ENCODE results near the gene HMGCL. TPM values are rescaled to one million over a fixed set of nuclear protein-coding genes. Genes with fewer than 3 reads are reported as not detected.
A peak's percentile ranks its signal among the peaks of the same experiment; 100 is the strongest.
"Not testable (repeated sequence)": the region's sequence is repeated elsewhere in the genome, so short reads cannot be mapped to it uniquely, and the experiment has no call there.

HMGCL gene
- total RNA-seq, 4 donors from 2014 or later: 25.5 to 50.0 (median 43.9) TPM

GRCh38 chr1:23790696-23791515 is 34.3 kb downstream of the HMGCL start, which contains the start of gene LYPLA2:
TSS of gene LYPLA2 (plus strand) at chr1:23791145. CDS start at chr1:23792683, 1,538 bp downstream.
- peaks cover 22 to 63% (median 54%) of the 10 kb centered on the region in 4 donors for H3K36me3 ChIP-seq
- WGBS: 2% methylated on average over 36 of the region's 47 CpGs

GRCh38 chr1:23788695-23789094 is 36.5 kb downstream of the HMGCL start:
- 90% methylated on average over 3 of the region's 3 CpGs for WGBS
- H3K36me3 ChIP-seq: peaks cover 24 to 62% (median 51%) of the 10 kb centered on the region in 4 donors

More at GRCh38 chr1:23790696-23791515, 34.3 kb downstream of the HMGCL start, which contains the start of gene LYPLA2:
- H3K27me3 ChIP-seq: no peaks in the 10 kb centered on the region
- peaks cover 30 to 42% (median 36%) of the 10 kb centered on the region in 4 donors for H3K4me1 ChIP-seq
- peak within 1 kb of the TSS; percentile 76 to 83 (median 80) for H3K27ac ChIP-seq (replicated peaks in 1 of 4)
- no peaks in the 10 kb centered on the region for H3K9me3 ChIP-seq
- peak; percentile 99 for DNase-seq (ENCODE audit: extremely low spot score)
- peak within 1 kb of the TSS; percentile 64 to 88 (median 76) for H3K4me3 ChIP-seq
- TF ChIP-seq POLR2AphosphoS5 (IDR thresholded peaks at IDR 0.05) (peak; percentile 70 to 92), CTCF (IDR thresholded peaks at IDR 0.05) (no peak), POLR2A (IDR thresholded peaks at IDR 0.05; ENCODE audit: low read depth) (no peak)
- intact Hi-C loops (cut with DNase I): no loop called here

GRCh38 chr1:23787701-23788100 is 37.5 kb downstream of the HMGCL start:
- no peak overlapping the region for H3K4me3 ChIP-seq
- H3K36me3 ChIP-seq: peaks cover 23 to 62% (median 49%) of the 10 kb centered on the region in 4 donors
- no peak overlapping the region for H3K27ac ChIP-seq (replicated peaks in 1 of 4)
- no peak for DNase-seq (ENCODE audit: extremely low spot score)
- intact Hi-C loops (cut with DNase I): no loop called here
- 98% methylated on average over 3 of the region's 3 CpGs for WGBS
- peaks cover 19 to 24% (median 19%) of the 10 kb centered on the region in 4 donors for H3K4me1 ChIP-seq
- no peaks in the 10 kb centered on the region for H3K27me3 ChIP-seq
- no peaks in the 10 kb centered on the region for H3K9me3 ChIP-seq
- TF ChIP-seq POLR2AphosphoS5 (IDR thresholded peaks at IDR 0.05): no peak
- no peak for TF ChIP-seq CTCF (IDR thresholded peaks at IDR 0.05)
- no peak for TF ChIP-seq POLR2A (IDR thresholded peaks at IDR 0.05; ENCODE audit: low read depth)
- no peak for TF ChIP-seq EP300 (IDR thresholded peaks at IDR 0.05)

More at GRCh38 chr1:23788695-23789094, 36.5 kb downstream of the HMGCL start:
- Histone ChIP-seq H3K4me1 (peaks cover 29 to 34% (median 29%) of the 10 kb centered on the region in 4 donors), H3K4me3 (no peak overlapping the region), H3K27ac (replicated peaks in 1 of 4) (no peak overlapping the region), H3K27me3 (no peaks in the 10 kb centered on the region), H3K9me3 (no peaks in the 10 kb centered on the region)
- no peak for DNase-seq (ENCODE audit: extremely low spot score)
- intact Hi-C loops (cut with DNase I): no loop called here
- TF ChIP-seq EP300 (IDR thresholded peaks at IDR 0.05) (no peak), POLR2A (IDR thresholded peaks at IDR 0.05; ENCODE audit: low read depth) (no peak), CTCF (IDR thresholded peaks at IDR 0.05) (no peak), POLR2AphosphoS5 (IDR thresholded peaks at IDR 0.05) (no peak)

GRCh38 chr1:23784846-23785245 is 40.4 kb downstream of the HMGCL start:
- H3K36me3 ChIP-seq: peaks cover 26 to 89% (median 71%) of the 10 kb centered on the region in 4 donors
- no peaks in the 10 kb centered on the region for H3K27me3 ChIP-seq
- H3K9me3 ChIP-seq: no peaks in the 10 kb centered on the region
- H3K4me3 ChIP-seq: no peak overlapping the region
- WGBS: 77% methylated on average over 4 of the region's 4 CpGs
- no peak for TF ChIP-seq POLR2AphosphoS5 (IDR thresholded peaks at IDR 0.05)
- TF ChIP-seq EP300 (IDR thresholded peaks at IDR 0.05): no peak
- TF ChIP-seq CTCF (IDR thresholded peaks at IDR 0.05): no peak
- TF ChIP-seq POLR2A (IDR thresholded peaks at IDR 0.05; ENCODE audit: low read depth): no peak
- no peak for DNase-seq (ENCODE audit: extremely low spot score)
- no peak overlapping the region for H3K27ac ChIP-seq (replicated peaks in 1 of 4)
- intact Hi-C loops (cut with DNase I): no loop called here
- H3K4me1 ChIP-seq: peaks cover 0 to 15% (median 4%) of the 10 kb centered on the region in 4 donors

GRCh38 chr1:23783141-23783540 is 42.1 kb downstream of the HMGCL start:
- H3K27ac ChIP-seq (replicated peaks in 1 of 4); DNase-seq (ENCODE audit: extremely low spot score); H3K9me3 ChIP-seq; H3K27me3 ChIP-seq; intact Hi-C loops (cut with DNase I); H3K4me3 ChIP-seq: not testable (repeated sequence)
- WGBS: 90% methylated on average over 11 of the region's 11 CpGs
- Histone ChIP-seq H3K4me1 (peaks cover 10 to 27% (median 16%) of the 10 kb centered on the region in 4 donors), H3K36me3 (peaks cover 26 to 85% (median 64%) of the 10 kb centered on the region in 4 donors)
